DOHH2 (cell line): ENCODE results near the gene IQCF2.

Source experiments
- CTCF ChIP-seq: fragments of 200-600 bp; sonication (generic); IDR thresholded peaks from one replicate; pipeline ENCODE4 v1.5.1; 2014; ENCODE audit warnings: antibody characterized with exemption, mild to moderate bottlenecking, low read depth, low read length; ENCODE audit not compliant: poor library complexity, severe bottlenecking
- EZH2phosphoT487 ChIP-seq: fragments of 200-600 bp; sonication (generic); IDR thresholded peaks from 2 replicates; pipeline ENCODE4 v1.6.1; 2017; ENCODE audit warnings: borderline replicate concordance, mild to moderate bottlenecking, antibody characterized with exemption, low read length, moderate library complexity, mixed read lengths

DNA sequence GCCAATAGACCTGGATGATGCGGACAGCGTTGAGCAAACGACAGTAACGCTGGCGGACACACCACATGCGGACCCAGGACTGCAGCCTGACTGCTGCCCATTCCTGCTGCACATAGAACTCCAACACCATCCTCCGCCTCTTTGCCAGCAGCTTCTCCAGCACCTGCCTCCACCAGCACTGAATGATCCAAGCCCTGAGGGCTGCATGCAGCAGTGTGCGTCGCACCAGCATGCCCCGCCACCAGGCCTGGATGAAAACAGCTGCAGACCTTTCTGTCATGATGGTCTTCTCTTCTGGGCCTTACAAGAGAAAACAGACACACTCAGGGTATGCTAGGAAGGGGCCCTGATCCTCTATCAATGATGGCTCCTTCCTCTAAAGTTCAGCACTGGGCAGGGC, 12.5 kb downstream of the IQCF2 start:
- TF ChIP-seq CTCF (no peak), EZH2phosphoT487 (no peak)
